Neuronal stem cell (in vitro differentiated cells): ENCODE results near the gene PRDX2.

Source experiments
- DNase-seq: peaks from one replicate; pipeline ENCODE4 v3.0.0-alpha.2; 2013; ENCODE audit warnings: low spot score
- H2AFZ ChIP-seq: one replicate; pipeline ENCODE4 v1.6.1; 2013; ENCODE audit warnings: mild to moderate bottlenecking, low read length, inconsistent platforms
- H2AK5ac ChIP-seq: 2 replicates; pipeline ENCODE4 v1.6.1; 2013; ENCODE audit warnings: low read depth, mild to moderate bottlenecking, inconsistent platforms, low read length, moderate library complexity, mixed read lengths
- H2BK120ac ChIP-seq: 2 replicates; pipeline ENCODE4 v1.6.1; 2013; ENCODE audit warnings: low read depth, mild to moderate bottlenecking, inconsistent platforms, low read length, moderate library complexity, mixed read lengths
- H2BK12ac ChIP-seq: one replicate; pipeline ENCODE4 v1.6.1; 2013; ENCODE audit warnings: low read length, inconsistent platforms
- H2BK15ac ChIP-seq: 2 replicates; pipeline ENCODE4 v1.6.1; 2013; ENCODE audit warnings: mild to moderate bottlenecking, low read length, inconsistent platforms, mixed read lengths
- H2BK5ac ChIP-seq: one replicate; pipeline ENCODE4 v1.6.1; 2013; ENCODE audit warnings: inconsistent platforms, mild to moderate bottlenecking, low read length, moderate library complexity
- H3K14ac ChIP-seq: one replicate; pipeline ENCODE4 v1.6.1; 2013; ENCODE audit warnings: low read length, inconsistent platforms
- H3K18ac ChIP-seq: 2 replicates; pipeline ENCODE4 v1.6.1; 2013; ENCODE audit warnings: low read length, inconsistent platforms
- H3K23ac ChIP-seq: 2 replicates; pipeline ENCODE4 v1.6.1; 2013; ENCODE audit warnings: low read depth, mild to moderate bottlenecking, mixed read lengths, low read length, inconsistent platforms; ENCODE audit not compliant: poor library complexity
- H3K27ac ChIP-seq: replicated peaks from 3 replicates; pipeline ENCODE4 v1.5.1; 2013; ENCODE audit warnings: low read length, inconsistent platforms
- H3K27me3 ChIP-seq, 3 experiments: 2 replicates each; pipeline ENCODE4 v1.6.1; 2013; ENCODE audit warnings: low read length in 3 of 3, mild to moderate bottlenecking in 2 of 3, inconsistent platforms in 1 of 3, low read depth in 1 of 3, mixed read lengths in 1 of 3, moderate library complexity in 1 of 3; ENCODE audit not compliant: control insufficient read depth in 3 of 3, insufficient read depth in 3 of 3
- H3K36me3 ChIP-seq, 2 donors: replicated peaks in 1 of 2; 2 replicates each; pipeline ENCODE4 v1.6.1; 2013; ENCODE audit warnings: low read length in 2 of 2; ENCODE audit not compliant: control insufficient read depth in 2 of 2, insufficient read depth in 2 of 2
- H3K4ac ChIP-seq: 2 replicates; pipeline ENCODE4 v1.6.1; 2013; ENCODE audit warnings: inconsistent platforms, mild to moderate bottlenecking, low read length, moderate library complexity
- H3K4me1 ChIP-seq, 2 donors: 1 replicate in 1 of 2; 2 replicates in 1 of 2; pipeline ENCODE4 v1.6.1; 2013; ENCODE audit warnings: low read length in 2 of 2, low read depth in 1 of 2; ENCODE audit not compliant: control insufficient read depth in 2 of 2, insufficient read depth in 1 of 2
- H3K4me2 ChIP-seq: one replicate; pipeline ENCODE4 v1.6.1; 2013; ENCODE audit warnings: mild to moderate bottlenecking, low read length, inconsistent platforms; ENCODE audit not compliant: insufficient read depth, poor library complexity, severe bottlenecking
- H3K4me3 ChIP-seq, 2 donors: 2 replicates each; pipeline ENCODE4 v1.5.1; 2013; ENCODE audit warnings: low read length in 2 of 2, mild to moderate bottlenecking in 2 of 2, inconsistent platforms in 1 of 2, moderate library complexity in 1 of 2
- H3K79me1 ChIP-seq: one replicate; pipeline ENCODE4 v1.6.1; 2013; ENCODE audit warnings: low read depth, mild to moderate bottlenecking, inconsistent platforms, low read length, moderate library complexity
- H3K9ac ChIP-seq: one replicate; pipeline ENCODE4 v1.6.1; 2013; ENCODE audit warnings: mild to moderate bottlenecking, low read depth, low read length, inconsistent platforms; ENCODE audit not compliant: poor library complexity
- H3K9me3 ChIP-seq, 2 donors: replicated peaks in 1 of 2; 2 replicates each; pipeline versions ENCODE3 to v1.6.1; 2013; ENCODE audit warnings: low read length in 2 of 2, mild to moderate bottlenecking in 2 of 2, inconsistent platforms in 1 of 2, low read depth in 1 of 2, mixed read lengths in 1 of 2, moderate library complexity in 1 of 2; ENCODE audit not compliant: control insufficient read depth in 2 of 2, insufficient read depth in 1 of 2
- H4K8ac ChIP-seq: one replicate; pipeline ENCODE4 v1.6.1; 2013; ENCODE audit warnings: low read depth, mild to moderate bottlenecking, inconsistent platforms, low read length, moderate library complexity
- H4K91ac ChIP-seq: one replicate; pipeline ENCODE4 v1.6.1; 2013; ENCODE audit warnings: low read length, low read depth, mild to moderate bottlenecking, inconsistent platforms; ENCODE audit not compliant: poor library complexity
- WGBS, 2 donors: extraction: QIAGEN DNeasy Blood & Tissue Kit; methylation state at CpG; one replicate each; pipeline ENCODE4 v1.1.7; 2013; ENCODE audit warnings: missing lambda C conversion rate in 2 of 2, mixed read lengths in 1 of 2; ENCODE audit not compliant: insufficient read length in 2 of 2, insufficient replicate concordance in 1 of 2; ENCODE audit errors: extremely low coverage in 2 of 2; 5-methylcytosine and 5-hydroxymethylcytosine counted together

The PRDX2 gene

GRCh38 chr19:12767150-12767549 is 34.5 kb downstream of the PRDX2 start:
- Histone ChIP-seq H2BK12ac (no peak overlapping the region), H3K23ac (no peak overlapping the region), H3K79me1 (peaks cover 2% of the 10 kb centered on the region), H3K4me2 (no peak overlapping the region), H4K8ac (no peak overlapping the region), H4K91ac (no peak overlapping the region), H3K9ac (no peak overlapping the region), H2BK15ac (no peak overlapping the region), H2AFZ (no peak overlapping the region), H3K18ac (no peak overlapping the region), H3K4ac (no peak overlapping the region), H3K27me3 (no peaks in the 10 kb centered on the region), H3K27ac (no peak overlapping the region), H3K4me3 (no peak overlapping the region), H2AK5ac (no peak overlapping the region), H3K9me3 (peaks cover 2 to 3% of the 10 kb centered on the region in 2 donors), H3K14ac (no peak overlapping the region), H2BK5ac (no peak overlapping the region), H3K4me1 (peaks cover 0 to 7% of the 10 kb centered on the region in 2 donors), H3K36me3 (peaks cover 1 to 16% of the 10 kb centered on the region in 2 donors), H2BK120ac (no peak overlapping the region)
- DNase-seq, result no peak
- no CpG with 5 or more reads among the region's 11 CpGs for WGBS, 2 donors

- Histone ChIP-seq H2BK12ac (no peak overlapping the region), H3K18ac (no peak overlapping the region), H3K79me1 (peaks cover 2% of the 10 kb centered on the region), H4K8ac (no peak overlapping the region), H3K9ac (peak overlapping the region; percentile 18), H3K9me3 (peaks cover 2 to 3% of the 10 kb centered on the region in 2 donors), H3K4me1 (peaks cover 0 to 7% of the 10 kb centered on the region in 2 donors), H2BK15ac (no peak overlapping the region), H2BK120ac (no peak overlapping the region), H3K14ac (peak overlapping the region; percentile 75), H3K4me3 (peak overlapping the region in 1 of 2 donors; percentile 48), H2AK5ac (peak overlapping the region; percentile 9), H3K27me3 (no peaks in the 10 kb centered on the region), H4K91ac (no peak overlapping the region), H3K4me2 (no peak overlapping the region), H2BK5ac (peak overlapping the region; percentile 82), H3K27ac (no peak overlapping the region), H3K23ac (peak overlapping the region; percentile 88), H3K4ac (no peak overlapping the region), H2AFZ (peak overlapping the region; percentile 96), H3K36me3 (peaks cover 1 to 16% of the 10 kb centered on the region in 2 donors)
- WGBS, 2 donors, result no CpG with 5 or more reads among the region's 30 CpGs
- no peak for DNase-seq
These were observed 35.5 kb downstream of the PRDX2 start for GRCh38 chr19:12766051-12766521.

- H3K79me1 ChIP-seq, result peaks cover 2% of the 10 kb centered on the region
- H2AK5ac ChIP-seq, result no peak overlapping the region
- H3K9me3 ChIP-seq, result peaks cover 2 to 3% of the 10 kb centered on the region in 2 donors
- WGBS, 2 donors, result no CpG with 5 or more reads among the region's 16 CpGs
- no peak overlapping the region for H4K91ac ChIP-seq
- H2AFZ ChIP-seq, result no peak overlapping the region
- H2BK15ac ChIP-seq, result no peak overlapping the region
- H3K36me3 ChIP-seq, result peaks cover 0 to 16% of the 10 kb centered on the region in 2 donors
- no peaks in the 10 kb centered on the region for H3K27me3 ChIP-seq
- H3K23ac ChIP-seq, result no peak overlapping the region
- H2BK12ac ChIP-seq, result no peak overlapping the region
- no peak overlapping the region for H3K27ac ChIP-seq
- H3K9ac ChIP-seq, result no peak overlapping the region
- no peak overlapping the region for H3K18ac ChIP-seq
- H3K4me3 ChIP-seq, result no peak overlapping the region
- H4K8ac ChIP-seq, result no peak overlapping the region
- H3K14ac ChIP-seq, result no peak overlapping the region
- no peak overlapping the region for H3K4me2 ChIP-seq
- H3K4ac ChIP-seq, result no peak overlapping the region
- DNase-seq, result no peak
- H3K4me1 ChIP-seq, result peaks cover 0 to 2% of the 10 kb centered on the region in 2 donors
- H2BK120ac ChIP-seq, result no peak overlapping the region
- no peak overlapping the region for H2BK5ac ChIP-seq
These were observed 36.9 kb downstream of the PRDX2 start for GRCh38 chr19:12764698-12765097.

- WGBS, 2 donors, result no CpG with 5 or more reads among the region's 11 CpGs
- H3K4me2 ChIP-seq, result no peak overlapping the region
- H2BK5ac ChIP-seq, result no peak overlapping the region
- H2BK120ac ChIP-seq, result no peak overlapping the region
- no peak overlapping the region for H3K9ac ChIP-seq
- H2AFZ ChIP-seq, result no peak overlapping the region
- no peaks in the 10 kb centered on the region for H3K4me1 ChIP-seq
- H3K4me3 ChIP-seq, result no peak overlapping the region
- H3K23ac ChIP-seq, result no peak overlapping the region
- H2AK5ac ChIP-seq, result no peak overlapping the region
- H3K9me3 ChIP-seq, result peaks cover 2 to 3% of the 10 kb centered on the region in 2 donors
- no peak overlapping the region for H4K91ac ChIP-seq
- no peak overlapping the region for H4K8ac ChIP-seq
- no peaks in the 10 kb centered on the region for H3K27me3 ChIP-seq
- H3K14ac ChIP-seq, result no peak overlapping the region
- H3K18ac ChIP-seq, result no peak overlapping the region
- no peak for DNase-seq
- H3K79me1 ChIP-seq, result peaks cover 2% of the 10 kb centered on the region
- no peak overlapping the region for H3K27ac ChIP-seq
- no peak overlapping the region for H2BK12ac ChIP-seq
- H3K36me3 ChIP-seq, result peaks cover 0 to 16% of the 10 kb centered on the region in 2 donors
- no peak overlapping the region for H2BK15ac ChIP-seq
- no peak overlapping the region for H3K4ac ChIP-seq
These were observed 38.5 kb downstream of the PRDX2 start for GRCh38 chr19:12763100-12763499.
